Nephron (organoid): ENCODE results near the gene BAZ1A.

Source experiments
- H3K27ac Mint-ChIP-seq, 3 experiments: 2 replicates each; pipeline ENCODE4 v1.8.0; 2020; ENCODE audit warnings: mixed read lengths in 3 of 3, mild to moderate bottlenecking in 2 of 3, moderate library complexity in 1 of 3
- H3K27me3 Mint-ChIP-seq: 2 replicates; pipeline ENCODE4 v1.8.0; 2021; ENCODE audit warnings: low read depth, mild to moderate bottlenecking, moderate library complexity, mixed read lengths
- H3K36me3 Mint-ChIP-seq: 2 replicates; pipeline ENCODE4 v1.8.0; 2020; ENCODE audit warnings: low read depth, mixed read lengths
- H3K4me1 Mint-ChIP-seq: 2 replicates; pipeline ENCODE4 v1.8.0; 2020; ENCODE audit warnings: mixed read lengths
- H3K4me3 Mint-ChIP-seq, 3 experiments: 2 replicates each; pipeline ENCODE4 v1.8.0; 2020; ENCODE audit warnings: mild to moderate bottlenecking in 3 of 3, mixed read lengths in 3 of 3, moderate library complexity in 2 of 3
- H3K9me3 Mint-ChIP-seq: 2 replicates; pipeline ENCODE4 v1.8.0; 2020; ENCODE audit warnings: mixed read lengths
- CTCF ChIP-seq, 3 experiments: fragments of 200-600 bp; sonication (generic); IDR thresholded peaks; one replicate each; pipeline ENCODE4 v1.5.0; 2021; ENCODE audit warnings: antibody characterized with exemption in 3 of 3; ENCODE audit not compliant: unreplicated experiment in 3 of 3

BAZ1A gene

DNA sequence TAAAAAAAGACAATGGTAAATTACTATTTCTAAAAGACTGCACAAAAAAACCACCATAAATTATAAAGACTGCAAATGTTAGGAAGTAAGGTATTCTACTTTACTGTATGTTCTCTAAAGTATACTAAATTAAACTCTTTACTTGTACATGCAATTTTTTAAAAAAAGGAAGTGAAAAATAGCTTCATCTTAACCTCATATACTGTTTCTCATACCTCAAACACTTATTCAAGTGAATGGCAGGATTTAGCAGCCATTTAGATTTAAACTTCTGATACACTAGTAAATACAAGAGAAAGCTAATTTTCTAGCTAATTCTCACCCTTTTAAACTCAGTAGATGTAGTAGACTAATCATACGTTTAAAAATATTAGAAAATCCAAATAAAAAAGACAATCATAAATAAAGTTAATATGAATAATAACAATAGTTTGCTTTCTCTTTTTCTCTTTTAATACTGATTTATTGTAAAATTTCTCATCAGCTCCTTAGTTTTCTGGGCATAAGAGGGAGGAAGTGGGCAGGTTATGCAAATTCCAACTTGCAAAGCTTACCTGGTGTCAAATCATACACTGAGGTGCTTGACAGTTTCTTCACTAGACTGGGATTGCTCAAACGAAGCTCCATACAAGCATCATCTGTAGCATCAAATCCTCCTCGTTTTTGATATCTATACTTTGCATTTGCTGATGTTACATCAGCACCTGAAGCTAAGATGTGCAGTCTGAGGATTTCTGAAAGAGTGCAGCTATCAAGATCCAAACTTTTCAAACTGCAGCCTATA lies 89.7 kb downstream of the BAZ1A start:
- H3K9me3 Mint-ChIP-seq: no peaks in the 10 kb centered on the region
- H3K27me3 Mint-ChIP-seq: no peaks in the 10 kb centered on the region
- no peak overlapping the region for H3K27ac Mint-ChIP-seq
- peaks cover 52% of the 10 kb centered on the region for H3K36me3 Mint-ChIP-seq
- H3K4me1 Mint-ChIP-seq: no peaks in the 10 kb centered on the region
- H3K4me3 Mint-ChIP-seq: no peak overlapping the region
- TF ChIP-seq CTCF (IDR thresholded peaks at IDR 0.05; ENCODE audit: unreplicated experiment in 3 of 3): no peak

DNA sequence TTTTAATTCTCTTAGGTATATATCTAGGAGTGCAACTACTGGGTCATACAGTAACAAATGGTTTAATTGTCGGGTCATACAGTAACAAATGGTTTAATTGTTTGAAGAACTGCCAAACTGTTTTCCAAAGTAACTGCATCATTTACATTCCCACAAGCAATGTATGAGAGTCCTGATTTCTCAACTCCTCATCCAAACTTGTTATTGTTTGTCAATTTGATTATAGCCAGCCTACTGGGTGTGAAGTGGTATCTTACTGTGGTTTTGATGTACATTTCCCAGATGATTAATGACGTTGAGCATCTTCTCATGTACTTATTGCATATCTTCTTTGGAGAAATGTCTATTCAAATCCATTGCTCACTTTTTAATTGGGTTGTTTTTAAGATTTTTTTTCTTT lies 93.1 kb downstream of the BAZ1A start:
- no peak for TF ChIP-seq CTCF (IDR thresholded peaks at IDR 0.05; ENCODE audit: unreplicated experiment in 3 of 3)
- H3K9me3 Mint-ChIP-seq: no peaks in the 10 kb centered on the region
- no peak overlapping the region for H3K4me3 Mint-ChIP-seq
- no peaks in the 10 kb centered on the region for H3K4me1 Mint-ChIP-seq
- H3K36me3 Mint-ChIP-seq: peaks cover 53% of the 10 kb centered on the region
- H3K27ac Mint-ChIP-seq: no peak overlapping the region
- H3K27me3 Mint-ChIP-seq: no peaks in the 10 kb centered on the region

DNA sequence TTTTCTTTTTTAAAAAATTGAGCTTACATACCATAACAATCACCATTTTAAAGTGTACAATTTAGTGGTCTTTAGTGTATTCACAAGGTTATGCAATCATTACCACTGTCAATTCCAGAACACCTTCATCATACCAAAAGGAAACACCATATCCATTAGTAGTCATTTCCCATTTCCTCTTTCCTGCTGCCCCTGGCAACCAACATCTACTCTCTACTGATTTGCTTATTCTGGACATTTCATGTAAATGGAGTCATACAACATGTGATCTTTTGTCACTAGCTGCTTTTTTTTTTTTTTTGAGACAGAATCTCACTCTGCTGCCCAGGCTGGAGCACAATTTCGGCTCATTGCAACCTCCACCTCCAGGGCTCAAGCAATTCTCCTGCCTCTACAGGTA lies 93.9 kb downstream of the BAZ1A start:
- H3K4me3 Mint-ChIP-seq: no peak overlapping the region
- no peaks in the 10 kb centered on the region for H3K27me3 Mint-ChIP-seq

DNA sequence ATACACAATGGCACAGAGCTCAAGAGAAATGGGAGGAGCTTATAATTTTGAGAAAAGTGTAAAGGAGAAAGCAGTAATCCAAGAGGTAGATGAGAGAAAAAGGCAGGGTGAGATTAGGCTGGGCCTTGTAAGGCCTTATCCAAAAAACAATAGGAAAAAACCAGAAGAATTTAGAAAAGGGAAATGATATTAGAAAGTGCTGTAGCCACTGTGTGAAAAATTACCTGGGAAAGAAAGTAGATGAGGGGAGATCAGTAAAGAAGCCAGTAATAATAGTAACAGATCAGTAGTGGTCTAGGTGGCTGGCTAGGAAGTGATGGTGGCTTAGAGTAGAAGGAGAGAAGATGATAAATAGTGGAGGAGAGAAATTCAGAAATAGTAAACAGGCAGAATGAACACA lies 94.5 kb downstream of the BAZ1A start:
- TF ChIP-seq CTCF (IDR thresholded peaks at IDR 0.05; ENCODE audit: unreplicated experiment in 3 of 3): no peak
- Mint-ChIP-seq H3K4me3 (no peak overlapping the region), H3K27ac (no peak overlapping the region), H3K4me1 (no peaks in the 10 kb centered on the region), H3K9me3 (no peaks in the 10 kb centered on the region), H3K27me3 (no peaks in the 10 kb centered on the region), H3K36me3 (peaks cover 58% of the 10 kb centered on the region)

More for the DNA sequence above, 93.9 kb downstream of the BAZ1A start:
- Mint-ChIP-seq H3K4me1 (no peaks in the 10 kb centered on the region), H3K36me3 (peaks cover 54% of the 10 kb centered on the region), H3K27ac (no peak overlapping the region), H3K9me3 (no peaks in the 10 kb centered on the region)
- no peak for TF ChIP-seq CTCF (IDR thresholded peaks at IDR 0.05; ENCODE audit: unreplicated experiment in 3 of 3)

GRCh38 chr14:34778744-34779143 lies 96.4 kb downstream of the BAZ1A start:
- Mint-ChIP-seq H3K4me3 (no peak overlapping the region), H3K4me1 (no peaks in the 10 kb centered on the region), H3K27me3 (no peaks in the 10 kb centered on the region), H3K36me3 (peaks cover 65% of the 10 kb centered on the region), H3K9me3 (no peaks in the 10 kb centered on the region), H3K27ac (no peak overlapping the region)
- TF ChIP-seq CTCF (IDR thresholded peaks at IDR 0.05; ENCODE audit: unreplicated experiment in 3 of 3): no peak

- no peak overlapping the region for H3K27ac Mint-ChIP-seq
- no peak for TF ChIP-seq CTCF (IDR thresholded peaks at IDR 0.05; ENCODE audit: unreplicated experiment in 3 of 3)
- no peaks in the 10 kb centered on the region for H3K27me3 Mint-ChIP-seq
- H3K4me3 Mint-ChIP-seq: no peak overlapping the region
- no peaks in the 10 kb centered on the region for H3K9me3 Mint-ChIP-seq
- no peaks in the 10 kb centered on the region for H3K4me1 Mint-ChIP-seq
- peaks cover 53% of the 10 kb centered on the region for H3K36me3 Mint-ChIP-seq
Measured at GRCh38 chr14:34776611-34777010, 98.5 kb downstream of the BAZ1A start.
